Mesenteric fat pad (tissue), 1 donor: ENCODE data around the gene RAB39A. TPM values are rescaled to one million over a fixed set of nuclear protein-coding genes. Genes with fewer than 3 reads are reported as not detected.

Experiments used
- total RNA-seq: library from RNA; stranded (reverse); fragmentation: NEBNext Ultra II Directional; extraction: Animal tissue kit (Norgen Biotek cat#: 25700); gene quantifications from one replicate; pipeline ENCODE4 v1.2.1, GENCODE V29; 2021
- donor health status: DM: yes; HTN: yes; CAD: no.

The RAB39A gene
- total RNA-seq, 1 donor from 2014 or later = 4.0 TPM

Other genes with a start within 250 kb of the RAB39A start
- gene SLN, start 216.4 kb upstream of the RAB39A start, total RNA-seq = not detected
- gene SLC35F2, start 69.7 kb upstream of the RAB39A start, total RNA-seq = 3.2 TPM
- gene CUL5, start 80.5 kb downstream of the RAB39A start, total RNA-seq = 33.3 TPM
- gene ACAT1, start 193.1 kb downstream of the RAB39A start, total RNA-seq = 95.9 TPM